ENCODE data around the gene ZNF529. TPM values are rescaled to one million over a fixed set of nuclear protein-coding genes. Genes with fewer than 3 reads are reported as not detected.

ZNF529 gene
- total and polyA plus RNA-seq, 2 of the 13 experiments (the other 11 are each of a cell fraction or from before 2014, with no cell fraction given): 9.3 to 10.6 TPM

- no peak for TF ChIP-seq IRF1 (CRISPR knock-in tag; IDR thresholded peaks at IDR 0.05; ENCODE audit: low read depth)
- peak; percentile 32 for TF ChIP-seq ZNF407 (CRISPR knock-in tag; IDR thresholded peaks at IDR 0.05; ENCODE audit: not compliant biosample characterization)
- peak; percentile 45; the same call in 1 of the 2 replicates for TF ChIP-seq ZNF550 (CRISPR knock-in tag; IDR thresholded peaks at IDR 0.05; ENCODE audit: borderline replicate concordance)
- peak; percentile 71; the same call in 1 of the 2 replicates for TF ChIP-seq KLF12 (CRISPR knock-in tag; IDR thresholded peaks at IDR 0.05; ENCODE audit: borderline replicate concordance)
- TF ChIP-seq, protein P1, sequence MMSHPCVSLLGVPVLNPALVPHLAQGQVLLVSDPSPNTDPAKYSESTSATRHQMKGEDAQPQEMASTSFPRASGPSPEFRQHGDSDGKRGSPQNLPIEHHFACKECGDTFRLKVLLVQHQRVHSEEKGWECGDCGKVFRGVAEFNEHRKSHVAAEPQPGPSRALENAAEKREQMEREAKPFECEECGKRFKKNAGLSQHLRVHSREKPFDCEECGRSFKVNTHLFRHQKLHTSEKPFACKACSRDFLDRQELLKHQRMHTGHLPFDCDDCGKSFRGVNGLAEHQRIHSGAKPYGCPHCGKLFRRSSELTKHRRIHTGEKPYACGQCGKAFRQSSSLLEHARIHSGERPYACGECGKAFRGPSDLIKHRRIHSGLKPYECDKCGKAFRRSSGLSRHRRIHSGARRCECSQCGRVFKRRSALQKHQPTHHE (CRISPR knock-in tag; IDR thresholded peaks at IDR 0.05; ENCODE audit: borderline replicate concordance): no peak
- no peak for TF ChIP-seq RARG (CRISPR knock-in tag; IDR thresholded peaks at IDR 0.05; ENCODE audit: low read depth)
- TF ChIP-seq MTA3 (CRISPR knock-in tag; IDR thresholded peaks at IDR 0.05): no peak
- TF ChIP-seq CENPT (CRISPR knock-in tag; IDR thresholded peaks at IDR 0.05; ENCODE audit: low read depth): peak; percentile 63; the same call in 1 of the 2 replicates
- TF ChIP-seq ZNF362 (CRISPR knock-in tag; IDR thresholded peaks at IDR 0.05; ENCODE audit: borderline replicate concordance): no peak
- TF ChIP-seq ZNF329 (CRISPR knock-in tag; IDR thresholded peaks at IDR 0.05; ENCODE audit: low read depth): 0 out of 2 replicates have a peak, but pooled peaks have one; percentile 52
- TF ChIP-seq, protein P2, sequence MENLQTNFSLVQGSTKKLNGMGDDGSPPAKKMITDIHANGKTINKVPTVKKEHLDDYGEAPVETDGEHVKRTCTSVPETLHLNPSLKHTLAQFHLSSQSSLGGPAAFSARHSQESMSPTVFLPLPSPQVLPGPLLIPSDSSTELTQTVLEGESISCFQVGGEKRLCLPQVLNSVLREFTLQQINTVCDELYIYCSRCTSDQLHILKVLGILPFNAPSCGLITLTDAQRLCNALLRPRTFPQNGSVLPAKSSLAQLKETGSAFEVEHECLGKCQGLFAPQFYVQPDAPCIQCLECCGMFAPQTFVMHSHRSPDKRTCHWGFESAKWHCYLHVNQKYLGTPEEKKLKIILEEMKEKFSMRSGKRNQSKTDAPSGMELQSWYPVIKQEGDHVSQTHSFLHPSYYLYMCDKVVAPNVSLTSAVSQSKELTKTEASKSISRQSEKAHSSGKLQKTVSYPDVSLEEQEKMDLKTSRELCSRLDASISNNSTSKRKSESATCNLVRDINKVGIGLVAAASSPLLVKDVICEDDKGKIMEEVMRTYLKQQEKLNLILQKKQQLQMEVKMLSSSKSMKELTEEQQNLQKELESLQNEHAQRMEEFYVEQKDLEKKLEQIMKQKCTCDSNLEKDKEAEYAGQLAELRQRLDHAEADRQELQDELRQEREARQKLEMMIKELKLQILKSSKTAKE (CRISPR knock-in tag; IDR thresholded peaks at IDR 0.05; ENCODE audit: borderline replicate concordance): no peak; the same call in 1 of the 2 replicates
- TF ChIP-seq PAF1 (CRISPR knock-in tag; IDR thresholded peaks at IDR 0.05): no peak
- no peak for TF ChIP-seq REXO4 (CRISPR knock-in tag; IDR thresholded peaks at IDR 0.05; ENCODE audit: borderline replicate concordance)
Measured at GRCh38 chr19:36573020-36573894, at the start of gene ZNF529 (continued).

Measured in HepG2 (cell line).